MCF 10A (cell line): ENCODE results near the gene ZNF827. TPM values are rescaled to one million over a fixed set of nuclear protein-coding genes. Genes with fewer than 3 reads are reported as not detected.

Source experiments
- BruUV-seq: library from RNA; stranded (reverse); fragments of 400-500 nt; replicated peaks from 2 replicates; lab custom pipeline; 2021; lab: Mats Ljungman, UMichigan
- CTCF ChIA-PET: fragments of 300-600 bp; sonication (Branson Sonifier 250); formaldehyde crosslinking; extraction: SDS; loops from one replicate; lab custom pipeline; 2021; ENCODE audit warnings: antibody characterized with exemption, inconsistent platforms; lab: Yijun Ruan, JAX
- POLR2A ChIA-PET: fragments of 300-600, 350-650 bp; sonication (Branson Sonifier 250); formaldehyde crosslinking; extraction: SDS; loops from one replicate; lab custom pipeline; 2020; ENCODE audit warnings: antibody characterized with exemption, inconsistent platforms; lab: Yijun Ruan, JAX
- DNase-seq: peaks from one replicate; pipeline ENCODE4 v3.0.0-alpha.2; 2018; ENCODE audit not compliant: unreplicated experiment
- H3K27ac Mint-ChIP-seq: one replicate; pipeline ENCODE4 v1.8.0; 2022; ENCODE audit warnings: mild to moderate bottlenecking, low read depth, mixed read lengths; ENCODE audit not compliant: unreplicated experiment
- H3K27me3 Mint-ChIP-seq: one replicate; pipeline ENCODE4 v1.8.0; 2022; ENCODE audit warnings: mixed read lengths; ENCODE audit not compliant: insufficient read depth, unreplicated experiment
- H3K36me3 Mint-ChIP-seq: one replicate; pipeline ENCODE4 v1.8.0; 2022; ENCODE audit warnings: mild to moderate bottlenecking, moderate library complexity, mixed read lengths; ENCODE audit not compliant: insufficient read depth, unreplicated experiment
- H3K4me1 Mint-ChIP-seq: one replicate; pipeline ENCODE4 v1.8.0; 2022; ENCODE audit warnings: mixed read lengths; ENCODE audit not compliant: insufficient read depth, unreplicated experiment
- H3K4me3 Mint-ChIP-seq: one replicate; pipeline ENCODE4 v1.8.0; 2022; ENCODE audit warnings: mild to moderate bottlenecking, moderate library complexity, mixed read lengths; ENCODE audit not compliant: unreplicated experiment
- H3K9me3 Mint-ChIP-seq: one replicate; pipeline ENCODE4 v1.8.0; 2022; ENCODE audit warnings: mixed read lengths; ENCODE audit not compliant: unreplicated experiment
- CTCF ChIP-seq: fragments of 200-600 bp; IDR thresholded peaks from one replicate; pipeline ENCODE4 v1.8.0; 2022; ENCODE audit warnings: antibody characterized with exemption, mild to moderate bottlenecking; ENCODE audit not compliant: unreplicated experiment
- intact Hi-C: fragments of 100-400 bp; cut with micrococcal nuclease; formaldehyde crosslinking; loops from 2 replicates; pipeline ENCODE4 v1.14.1; 2022
- total RNA-seq: library from RNA; stranded (reverse); gene quantifications from 2 replicates; pipeline ENCODE4 v1.2.3, GENCODE V29; 2022

Gene ZNF827
- total RNA-seq, 1 experiment from 2014 or later, result 11.3 TPM

- Mint-ChIP-seq H3K27ac (no peak overlapping the region), H3K4me1 (no peaks in the 10 kb centered on the region), H3K9me3 (no peaks in the 10 kb centered on the region), H3K27me3 (no peaks in the 10 kb centered on the region), H3K4me3 (no peak overlapping the region), H3K36me3 (peaks cover 27% of the 10 kb centered on the region)
- no peak for DNase-seq
- intact Hi-C loops, result no loop called here
- CTCF ChIA-PET, result no interaction called here
- no TSS peak for BruUV-seq
- POLR2A ChIA-PET, result no interaction called here
- no peak for TF ChIP-seq CTCF
Observed at GRCh38 chr4:145775406-145775805, 163.2 kb downstream of the ZNF827 start.

- H3K4me1 Mint-ChIP-seq, result no peaks in the 10 kb centered on the region
- peaks cover 31% of the 10 kb centered on the region for H3K36me3 Mint-ChIP-seq
- DNase-seq, result no peak
- TF ChIP-seq CTCF, result no peak
- CTCF ChIA-PET, result interaction anchor here (0.6 kb wide), 1 partner anchor 322 kb away, joined by 4 read pairs; no protein-coding TSS in a partner anchor
- H3K4me3 Mint-ChIP-seq, result no peak overlapping the region
- intact Hi-C loops, result no loop called here
- POLR2A ChIA-PET, result no interaction called here
- no TSS peak for BruUV-seq
- no peaks in the 10 kb centered on the region for H3K27me3 Mint-ChIP-seq
- no peak overlapping the region for H3K27ac Mint-ChIP-seq
- no peaks in the 10 kb centered on the region for H3K9me3 Mint-ChIP-seq
Observed at GRCh38 chr4:145774473-145774872, 164.2 kb downstream of the ZNF827 start.

- Mint-ChIP-seq H3K36me3 (peaks cover 28% of the 10 kb centered on the region), H3K4me1 (no peaks in the 10 kb centered on the region), H3K9me3 (no peaks in the 10 kb centered on the region), H3K4me3 (no peak overlapping the region), H3K27ac (no peak overlapping the region), H3K27me3 (no peaks in the 10 kb centered on the region)
- TF ChIP-seq CTCF, result no peak
- ChIA-PET CTCF (interaction anchor here (0.6 to 1.0 kb wide), 3 partner anchors 116 to 322 kb away, joined by 3 to 4 read pairs (median 3); no protein-coding TSS in a partner anchor), POLR2A (interaction anchor here (0.5 to 0.8 kb wide), 2 partner anchors 12 to 164 kb away, joined by 3 read pairs; no protein-coding TSS in a partner anchor)
- no TSS peak for BruUV-seq
- intact Hi-C loops, result no loop called here
- DNase-seq, result no peak
Observed at GRCh38 chr4:145773581-145774234, 164.9 kb downstream of the ZNF827 start.

GRCh38 chr4:145772347-145772746, 166.3 kb downstream of the ZNF827 start:
- intact Hi-C loops, result no loop called here
- BruUV-seq, result no TSS peak
- Mint-ChIP-seq H3K4me1 (no peaks in the 10 kb centered on the region), H3K4me3 (no peak overlapping the region), H3K27ac (no peak overlapping the region), H3K36me3 (peaks cover 28% of the 10 kb centered on the region), H3K27me3 (no peaks in the 10 kb centered on the region), H3K9me3 (no peaks in the 10 kb centered on the region)
- ChIA-PET CTCF (interaction anchor here (0.7 to 1.0 kb wide), 2 partner anchors 18 to 50 kb away, joined by 3 to 5 read pairs; no protein-coding TSS in a partner anchor), POLR2A (no interaction called here)
- DNase-seq, result no peak
- TF ChIP-seq CTCF, result no peak
